ENCODE measurements around the gene GRHL3.

DNA sequence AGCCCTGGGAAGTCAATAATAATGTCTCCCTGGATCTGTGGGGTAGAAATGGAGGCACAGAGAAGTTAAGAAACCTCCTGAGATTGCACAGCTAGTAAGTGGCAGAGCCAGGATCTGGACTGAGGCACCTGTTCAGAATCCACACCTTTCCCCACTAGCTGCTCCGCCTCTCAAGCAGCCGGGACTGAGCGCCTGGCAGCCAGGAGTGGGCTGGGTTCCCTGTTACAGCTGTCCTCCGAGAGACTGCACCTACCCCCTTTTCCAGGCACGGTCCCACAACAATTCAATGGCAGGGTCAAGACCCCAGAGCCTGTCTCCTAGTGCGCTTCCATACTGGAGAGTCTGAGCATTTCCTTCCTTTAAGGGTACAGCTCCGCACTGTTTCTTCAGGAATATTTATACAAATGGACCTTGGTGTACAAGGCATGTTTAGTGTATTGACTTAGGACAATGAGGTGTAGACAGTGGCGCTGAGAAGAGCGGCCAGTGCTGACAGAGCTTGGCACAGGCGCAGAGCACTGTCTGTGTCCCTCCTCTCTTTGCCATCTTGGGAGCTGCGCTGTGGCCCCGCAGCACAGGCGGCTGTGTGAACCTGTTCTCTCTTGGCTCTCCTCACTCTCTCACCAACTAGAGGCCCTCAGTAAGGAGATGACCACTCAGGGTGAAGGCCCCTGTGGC, 24.4 kb downstream of the GRHL3 start:
- TF ChIP-seq, protein P1, sequence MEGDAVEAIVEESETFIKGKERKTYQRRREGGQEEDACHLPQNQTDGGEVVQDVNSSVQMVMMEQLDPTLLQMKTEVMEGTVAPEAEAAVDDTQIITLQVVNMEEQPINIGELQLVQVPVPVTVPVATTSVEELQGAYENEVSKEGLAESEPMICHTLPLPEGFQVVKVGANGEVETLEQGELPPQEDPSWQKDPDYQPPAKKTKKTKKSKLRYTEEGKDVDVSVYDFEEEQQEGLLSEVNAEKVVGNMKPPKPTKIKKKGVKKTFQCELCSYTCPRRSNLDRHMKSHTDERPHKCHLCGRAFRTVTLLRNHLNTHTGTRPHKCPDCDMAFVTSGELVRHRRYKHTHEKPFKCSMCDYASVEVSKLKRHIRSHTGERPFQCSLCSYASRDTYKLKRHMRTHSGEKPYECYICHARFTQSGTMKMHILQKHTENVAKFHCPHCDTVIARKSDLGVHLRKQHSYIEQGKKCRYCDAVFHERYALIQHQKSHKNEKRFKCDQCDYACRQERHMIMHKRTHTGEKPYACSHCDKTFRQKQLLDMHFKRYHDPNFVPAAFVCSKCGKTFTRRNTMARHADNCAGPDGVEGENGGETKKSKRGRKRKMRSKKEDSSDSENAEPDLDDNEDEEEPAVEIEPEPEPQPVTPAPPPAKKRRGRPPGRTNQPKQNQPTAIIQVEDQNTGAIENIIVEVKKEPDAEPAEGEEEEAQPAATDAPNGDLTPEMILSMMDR (IDR thresholded peaks at IDR 0.05): no peak
- no peak for TF ChIP-seq POLR2AphosphoS5 (IDR thresholded peaks at IDR 0.05)

Data from suprapubic skin (tissue), 3 donors.